ENCODE measurements around the gene HERC2. TPM values are rescaled to one million over a fixed set of nuclear protein-coding genes. Genes with fewer than 3 reads are reported as not detected.

Gene HERC2
- total and polyA plus RNA-seq, 7 donors, result 11.1 to 85.6 (median 42.5) TPM

- intact Hi-C loops (cut with DNase I), result no loop called here
- no peak for DNase-seq
- Histone ChIP-seq H3K4me3 (no peak overlapping the region), H3K27me3 (no peaks in the 10 kb centered on the region), H3K9me3 (no peaks in the 10 kb centered on the region), H3K4me1 (peaks cover 0 to 10% (median 5%) of the 10 kb centered on the region in 4 donors), H3K36me3 (peaks cover 0 to 88% (median 19%) of the 10 kb centered on the region in 4 donors), H3K27ac (no peak overlapping the region)
- WGBS, 2 donors, result 72 to 92% methylated on average over 8 of the region's 8 CpGs
- no peak for TF ChIP-seq POLR2AphosphoS5 (IDR thresholded peaks at IDR 0.05)
- TF ChIP-seq CTCF (IDR thresholded peaks at IDR 0.05), result no peak
- TF ChIP-seq POLR2A (IDR thresholded peaks at IDR 0.05), result no peak
- TF ChIP-seq EP300 (IDR thresholded peaks at IDR 0.05), result no peak
Measured at GRCh38 chr15:28182731-28183130, 139.2 kb downstream of the HERC2 start.

DNA sequence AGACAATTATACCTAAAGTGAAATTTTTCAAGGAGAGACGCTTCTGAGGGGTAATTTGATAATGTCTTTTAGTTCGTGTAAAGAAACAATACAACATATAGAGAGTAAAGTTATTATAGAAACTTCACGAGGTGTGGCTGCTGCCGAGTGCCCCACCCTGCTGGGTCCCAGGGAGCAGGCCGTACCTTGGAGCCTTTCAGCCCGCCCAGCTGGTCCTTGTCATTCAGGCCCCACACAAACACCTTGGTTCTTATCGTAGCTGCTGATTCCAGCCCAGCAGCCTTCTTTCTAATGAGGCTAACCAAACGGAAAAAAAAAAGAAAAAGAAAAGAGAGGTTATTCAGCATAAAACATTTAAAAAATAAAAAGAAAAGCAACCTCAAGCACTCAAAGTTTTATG lies 139.8 kb downstream of the HERC2 start:
- Histone ChIP-seq H3K27me3 (no peaks in the 10 kb centered on the region), H3K36me3 (peaks cover 0 to 86% (median 16%) of the 10 kb centered on the region in 4 donors), H3K4me3 (no peak overlapping the region), H3K9me3 (no peaks in the 10 kb centered on the region), H3K27ac (no peak overlapping the region), H3K4me1 (peaks cover 0 to 10% (median 5%) of the 10 kb centered on the region in 4 donors)
- intact Hi-C loops (cut with DNase I), result no loop called here
- TF ChIP-seq EP300 (IDR thresholded peaks at IDR 0.05) (no peak), POLR2AphosphoS5 (IDR thresholded peaks at IDR 0.05) (no peak), POLR2A (IDR thresholded peaks at IDR 0.05) (no peak), CTCF (IDR thresholded peaks at IDR 0.05) (no peak)
- no peak for DNase-seq
- WGBS, 2 donors, result 29 to 72% methylated on average over 8 of the region's 8 CpGs

- no peak for TF ChIP-seq EP300 (IDR thresholded peaks at IDR 0.05)
- TF ChIP-seq POLR2AphosphoS5 (IDR thresholded peaks at IDR 0.05), result no peak
- TF ChIP-seq CTCF (IDR thresholded peaks at IDR 0.05), result no peak
- no peak for TF ChIP-seq POLR2A (IDR thresholded peaks at IDR 0.05)
- H3K4me1 ChIP-seq, result peaks cover 0 to 10% (median 5%) of the 10 kb centered on the region in 4 donors
- 17 to 64% methylated on average over 2 of the region's 2 CpGs for WGBS, 2 donors
- intact Hi-C loops (cut with DNase I), result no loop called here
- no peak for DNase-seq
- H3K27me3 ChIP-seq, result no peaks in the 10 kb centered on the region
- H3K36me3 ChIP-seq, result peaks cover 5 to 86% (median 19%) of the 10 kb centered on the region in 4 donors
- H3K27ac ChIP-seq, result no peak overlapping the region
- no peaks in the 10 kb centered on the region for H3K9me3 ChIP-seq
- no peak overlapping the region for H3K4me3 ChIP-seq
Measured at GRCh38 chr15:28181366-28181765, 140.6 kb downstream of the HERC2 start.

- Histone ChIP-seq H3K36me3 (peaks cover 5 to 92% (median 24%) of the 10 kb centered on the region in 4 donors), H3K4me3 (no peak overlapping the region), H3K27ac (no peak overlapping the region), H3K9me3 (no peaks in the 10 kb centered on the region), H3K27me3 (no peaks in the 10 kb centered on the region), H3K4me1 (no peaks in the 10 kb centered on the region)
- DNase-seq, result no peak
- WGBS, 2 donors, result 89 to 96% methylated on average over 4 of the region's 4 CpGs
- intact Hi-C loops (cut with DNase I), result loop anchor here (10.0 kb wide), 1 partner anchor 84 kb away; the partner anchor contains the start of gene OCA2
- TF ChIP-seq POLR2A (IDR thresholded peaks at IDR 0.05) (no peak), CTCF (IDR thresholded peaks at IDR 0.05) (no peak), EP300 (IDR thresholded peaks at IDR 0.05) (no peak), POLR2AphosphoS5 (IDR thresholded peaks at IDR 0.05) (no peak)
Measured at GRCh38 chr15:28179270-28179669, 142.7 kb downstream of the HERC2 start.

GRCh38 chr15:28178727-28179126 lies 143.3 kb downstream of the HERC2 start:
- TF ChIP-seq EP300 (IDR thresholded peaks at IDR 0.05) (no peak), POLR2A (IDR thresholded peaks at IDR 0.05) (no peak), POLR2AphosphoS5 (IDR thresholded peaks at IDR 0.05) (no peak), CTCF (IDR thresholded peaks at IDR 0.05) (no peak)
- WGBS, 2 donors, result 91 to 97% methylated on average over 10 of the region's 10 CpGs
- H3K4me3 ChIP-seq, result no peak overlapping the region
- DNase-seq, result no peak
- no peaks in the 10 kb centered on the region for H3K9me3 ChIP-seq
- intact Hi-C loops (cut with DNase I), result loop anchor here (10.0 kb wide), 1 partner anchor 84 kb away; the partner anchor contains the start of gene OCA2
- no peaks in the 10 kb centered on the region for H3K4me1 ChIP-seq
- H3K27ac ChIP-seq, result no peak overlapping the region
- H3K36me3 ChIP-seq, result peaks cover 5 to 94% (median 25%) of the 10 kb centered on the region in 4 donors
- no peaks in the 10 kb centered on the region for H3K27me3 ChIP-seq

Measured in sigmoid colon (tissue), 7 donors.